ENCODE data around the gene THAP3.
"Not testable (repeated sequence)": the region's sequence is repeated elsewhere in the genome, so short reads cannot be mapped to it uniquely, and the experiment has no call there.

DNA sequence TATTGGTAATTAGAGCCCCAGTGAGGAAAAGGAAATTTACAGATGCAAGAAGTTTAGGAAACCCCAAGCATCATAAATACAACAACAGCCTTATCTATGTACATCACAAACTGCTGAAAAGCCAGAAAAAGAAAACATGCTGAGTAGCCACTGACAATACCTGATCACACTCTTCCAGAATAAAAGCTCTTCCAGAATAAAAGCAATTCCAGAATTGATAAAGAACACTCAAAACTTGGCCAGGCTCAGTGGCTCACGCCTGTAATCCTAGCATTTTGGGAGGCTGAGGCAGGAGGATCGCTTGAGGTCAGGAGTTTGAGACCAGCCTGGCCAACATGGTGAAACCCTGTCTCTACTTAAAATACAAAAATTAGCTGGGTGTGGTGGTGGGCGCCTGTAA lies 16.2 kb downstream of the THAP3 start:
- TF ChIP-seq, protein P1, sequence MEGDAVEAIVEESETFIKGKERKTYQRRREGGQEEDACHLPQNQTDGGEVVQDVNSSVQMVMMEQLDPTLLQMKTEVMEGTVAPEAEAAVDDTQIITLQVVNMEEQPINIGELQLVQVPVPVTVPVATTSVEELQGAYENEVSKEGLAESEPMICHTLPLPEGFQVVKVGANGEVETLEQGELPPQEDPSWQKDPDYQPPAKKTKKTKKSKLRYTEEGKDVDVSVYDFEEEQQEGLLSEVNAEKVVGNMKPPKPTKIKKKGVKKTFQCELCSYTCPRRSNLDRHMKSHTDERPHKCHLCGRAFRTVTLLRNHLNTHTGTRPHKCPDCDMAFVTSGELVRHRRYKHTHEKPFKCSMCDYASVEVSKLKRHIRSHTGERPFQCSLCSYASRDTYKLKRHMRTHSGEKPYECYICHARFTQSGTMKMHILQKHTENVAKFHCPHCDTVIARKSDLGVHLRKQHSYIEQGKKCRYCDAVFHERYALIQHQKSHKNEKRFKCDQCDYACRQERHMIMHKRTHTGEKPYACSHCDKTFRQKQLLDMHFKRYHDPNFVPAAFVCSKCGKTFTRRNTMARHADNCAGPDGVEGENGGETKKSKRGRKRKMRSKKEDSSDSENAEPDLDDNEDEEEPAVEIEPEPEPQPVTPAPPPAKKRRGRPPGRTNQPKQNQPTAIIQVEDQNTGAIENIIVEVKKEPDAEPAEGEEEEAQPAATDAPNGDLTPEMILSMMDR (conservative IDR thresholded peaks at IDR 0.05) = not testable (repeated sequence)
- TF ChIP-seq EZH2 (IDR thresholded peaks at IDR 0.05; ENCODE audit: low read depth) = not testable (repeated sequence)

Measured in PC-9 (cell line).